GM18511 (cell line): ENCODE results near the gene RALGAPA2.

Source experiments
- ATAC-seq: cut with Tn5 transposase; IDR thresholded peaks from one replicate; pipeline ENCODE4 v1.9.1; 2021; ENCODE audit warnings: mild to moderate bottlenecking, moderate library complexity; ENCODE audit not compliant: unreplicated experiment

Gene RALGAPA2

GRCh38 chr20:20685635-20686034, 26.8 kb downstream of the RALGAPA2 start:
- no peak for ATAC-seq

- no peak for ATAC-seq
Measured at GRCh38 chr20:20683481-20684321, 28.7 kb downstream of the RALGAPA2 start.

GRCh38 chr20:20683020-20683419, 29.4 kb downstream of the RALGAPA2 start:
- ATAC-seq: no peak

GRCh38 chr20:20680991-20681508, 31.4 kb downstream of the RALGAPA2 start:
- ATAC-seq: no peak

- no peak for ATAC-seq
Measured at GRCh38 chr20:20679316-20679715, 33.1 kb downstream of the RALGAPA2 start.

GRCh38 chr20:20677186-20677585, 35.3 kb downstream of the RALGAPA2 start:
- no peak for ATAC-seq

- ATAC-seq: peak; percentile 100
Measured at GRCh38 chr20:20668639-20669038, 43.8 kb downstream of the RALGAPA2 start.

GRCh38 chr20:20666359-20666758, 46.1 kb downstream of the RALGAPA2 start:
- ATAC-seq: no peak

GRCh38 chr20:20665606-20666332, 46.7 kb downstream of the RALGAPA2 start:
- ATAC-seq: no peak

- no peak for ATAC-seq
Measured at GRCh38 chr20:20664795-20665589, 47.5 kb downstream of the RALGAPA2 start.

- no peak for ATAC-seq
Measured at GRCh38 chr20:20663841-20664240, 48.6 kb downstream of the RALGAPA2 start.

- no peak for ATAC-seq
Measured at GRCh38 chr20:20658871-20659431, 53.5 kb downstream of the RALGAPA2 start.

- no peak for ATAC-seq
Measured at GRCh38 chr20:20658123-20658522, 54.3 kb downstream of the RALGAPA2 start.

GRCh38 chr20:20657092-20657491, 55.4 kb downstream of the RALGAPA2 start:
- ATAC-seq: no peak

- ATAC-seq: no peak
Measured at GRCh38 chr20:20655883-20656282, 56.6 kb downstream of the RALGAPA2 start.

GRCh38 chr20:20649945-20650344, 62.5 kb downstream of the RALGAPA2 start:
- no peak for ATAC-seq

- no peak for ATAC-seq
Measured at GRCh38 chr20:20643927-20644326, 68.5 kb downstream of the RALGAPA2 start.

GRCh38 chr20:20641783-20642182, 70.7 kb downstream of the RALGAPA2 start:
- ATAC-seq: no peak

- ATAC-seq: no peak
Measured at GRCh38 chr20:20638878-20639277, 73.6 kb downstream of the RALGAPA2 start.

GRCh38 chr20:20637998-20638725, 74.3 kb downstream of the RALGAPA2 start:
- no peak for ATAC-seq
